ENCODE results near the gene RIMS1. TPM values are rescaled to one million over a fixed set of nuclear protein-coding genes. Genes with fewer than 3 reads are reported as not detected.
A peak's percentile ranks its signal among the peaks of the same experiment; 100 is the strongest.

RIMS1 gene
- total and polyA plus RNA-seq, 4 donors, result 0.14 to 5.7 (median 1.6) TPM

GRCh38 chr6:72410769-72411168 is 524.4 kb downstream of the RIMS1 start:
- Histone ChIP-seq H3K36me3 (ENCODE audit: control insufficient read depth in 4 of 4, insufficient read depth in 4 of 4, low read length in 4 of 4) (no peaks in the 10 kb centered on the region), H3K27me3 (ENCODE audit: control insufficient read depth in 3 of 3, insufficient read depth in 3 of 3, low read length in 2 of 3) (peaks cover 0 to 2% (median 0%) of the 10 kb centered on the region in 3 donors), H3K9me3 (ENCODE audit: control insufficient read depth in 4 of 4, insufficient read depth in 3 of 4, low read length in 3 of 4) (peaks cover 0 to 2% (median 0%) of the 10 kb centered on the region in 4 donors), H3K4me1 (ENCODE audit: control insufficient read depth in 5 of 5, insufficient read depth in 5 of 5, low read length in 5 of 5) (no peaks in the 10 kb centered on the region), H3K9ac (ENCODE audit: insufficient read depth in 1 of 2, low read length in 2 of 2) (no peak overlapping the region), H3K4me3 (no peak overlapping the region), H3K27ac (ENCODE audit: low read depth in 1 of 2, low read length in 1 of 2) (no peak overlapping the region)
- ATAC-seq (ENCODE audit: insufficient read depth, low FRiP score) (no peak), DNase-seq (no peak)
- TF ChIP-seq, protein P1, sequence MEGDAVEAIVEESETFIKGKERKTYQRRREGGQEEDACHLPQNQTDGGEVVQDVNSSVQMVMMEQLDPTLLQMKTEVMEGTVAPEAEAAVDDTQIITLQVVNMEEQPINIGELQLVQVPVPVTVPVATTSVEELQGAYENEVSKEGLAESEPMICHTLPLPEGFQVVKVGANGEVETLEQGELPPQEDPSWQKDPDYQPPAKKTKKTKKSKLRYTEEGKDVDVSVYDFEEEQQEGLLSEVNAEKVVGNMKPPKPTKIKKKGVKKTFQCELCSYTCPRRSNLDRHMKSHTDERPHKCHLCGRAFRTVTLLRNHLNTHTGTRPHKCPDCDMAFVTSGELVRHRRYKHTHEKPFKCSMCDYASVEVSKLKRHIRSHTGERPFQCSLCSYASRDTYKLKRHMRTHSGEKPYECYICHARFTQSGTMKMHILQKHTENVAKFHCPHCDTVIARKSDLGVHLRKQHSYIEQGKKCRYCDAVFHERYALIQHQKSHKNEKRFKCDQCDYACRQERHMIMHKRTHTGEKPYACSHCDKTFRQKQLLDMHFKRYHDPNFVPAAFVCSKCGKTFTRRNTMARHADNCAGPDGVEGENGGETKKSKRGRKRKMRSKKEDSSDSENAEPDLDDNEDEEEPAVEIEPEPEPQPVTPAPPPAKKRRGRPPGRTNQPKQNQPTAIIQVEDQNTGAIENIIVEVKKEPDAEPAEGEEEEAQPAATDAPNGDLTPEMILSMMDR (IDR thresholded peaks at IDR 0.05; ENCODE audit: control extremely low read depth, extremely low read depth), result no peak
- 74 to 75% methylated on average over 6 of the region's 6 CpGs for WGBS, 2 donors

DNA sequence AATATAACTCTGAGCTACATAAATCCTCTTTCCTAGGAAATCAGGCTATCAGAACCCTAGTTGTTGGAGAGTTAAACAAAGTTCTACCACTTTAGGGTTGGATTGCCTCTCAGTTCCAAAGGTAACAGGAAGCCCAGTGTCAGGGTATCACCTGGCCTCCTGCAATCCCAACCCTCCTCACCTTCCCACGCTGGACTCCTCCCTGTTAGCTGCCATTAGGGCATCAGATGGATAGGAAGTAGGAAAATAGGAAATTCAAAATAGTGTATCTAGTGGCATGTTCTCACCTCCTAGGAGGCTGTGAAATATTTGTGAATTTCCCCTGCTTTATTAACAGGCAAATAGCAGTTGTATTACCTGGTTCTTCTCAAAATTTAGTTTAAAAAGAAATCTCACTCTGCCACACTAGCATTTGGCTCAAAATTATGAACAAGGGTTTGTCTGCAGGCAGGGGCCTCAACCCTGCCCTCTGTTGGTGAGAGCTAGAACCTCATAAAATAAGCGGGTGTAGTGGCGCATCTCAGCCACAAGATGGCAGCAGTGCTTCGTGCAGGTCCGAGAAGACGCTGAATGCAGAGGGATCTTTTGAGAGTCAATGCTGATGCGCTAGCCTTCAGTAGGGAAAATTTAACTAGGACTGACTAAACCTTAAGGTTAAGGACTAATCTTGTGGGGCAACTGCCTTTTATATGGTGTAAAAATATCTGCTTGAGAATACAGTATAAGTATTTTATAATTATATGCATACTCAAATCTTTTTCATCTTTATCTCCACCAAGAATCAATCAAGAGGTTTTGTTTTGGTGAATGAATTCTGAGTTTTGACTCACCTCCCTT is 525.7 kb downstream of the RIMS1 start:
- peaks cover 0 to 3% (median 0%) of the 10 kb centered on the region in 3 donors for H3K27me3 ChIP-seq (ENCODE audit: control insufficient read depth in 3 of 3, insufficient read depth in 3 of 3, low read length in 2 of 3)
- TF ChIP-seq, protein P1 (IDR thresholded peaks at IDR 0.05; ENCODE audit: control extremely low read depth, extremely low read depth), result peak; percentile 100
- H3K4me3 ChIP-seq, result no peak overlapping the region
- peak; percentile 88 to 89 (median 89) for DNase-seq
- no peaks in the 10 kb centered on the region for H3K36me3 ChIP-seq (ENCODE audit: control insufficient read depth in 4 of 4, insufficient read depth in 4 of 4, low read length in 4 of 4)
- WGBS, 2 donors, result 6 to 10% methylated on average over 7 of the region's 7 CpGs
- ATAC-seq (ENCODE audit: insufficient read depth, low FRiP score), result peak; percentile 97
- H3K9ac ChIP-seq (ENCODE audit: insufficient read depth in 1 of 2, low read length in 2 of 2), result no peak overlapping the region
- H3K27ac ChIP-seq (ENCODE audit: low read depth in 1 of 2, low read length in 1 of 2), result no peak overlapping the region
- peaks cover 0 to 2% (median 0%) of the 10 kb centered on the region in 4 donors for H3K9me3 ChIP-seq (ENCODE audit: control insufficient read depth in 4 of 4, insufficient read depth in 3 of 4, low read length in 3 of 4)
- H3K4me1 ChIP-seq (ENCODE audit: control insufficient read depth in 5 of 5, insufficient read depth in 5 of 5, low read length in 5 of 5), result no peaks in the 10 kb centered on the region

DNA sequence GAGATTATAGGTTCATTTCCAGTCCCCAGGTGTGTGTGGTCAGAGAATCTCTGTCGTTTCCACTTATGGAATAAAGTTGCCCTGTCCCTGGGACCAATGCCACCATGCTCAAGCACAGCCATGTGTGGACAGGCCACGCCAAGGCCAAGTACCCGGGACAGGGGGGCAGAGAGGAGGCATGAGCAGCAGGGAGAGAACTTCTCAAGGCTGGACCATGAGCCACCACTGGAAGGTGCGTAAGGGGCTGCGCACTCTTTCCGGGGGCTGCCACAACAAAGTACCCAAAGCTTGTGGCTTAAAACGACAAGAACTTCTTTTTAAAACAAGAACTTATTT is 526.3 kb downstream of the RIMS1 start:
- TF ChIP-seq, protein P1 (IDR thresholded peaks at IDR 0.05; ENCODE audit: control extremely low read depth, extremely low read depth), result no peak
- Histone ChIP-seq H3K27ac (ENCODE audit: low read depth in 1 of 2, low read length in 1 of 2) (no peak overlapping the region), H3K9me3 (ENCODE audit: control insufficient read depth in 4 of 4, insufficient read depth in 3 of 4, low read length in 3 of 4) (peaks cover 0 to 2% (median 0%) of the 10 kb centered on the region in 4 donors), H3K27me3 (ENCODE audit: control insufficient read depth in 3 of 3, insufficient read depth in 3 of 3, low read length in 2 of 3) (peaks cover 0 to 3% (median 0%) of the 10 kb centered on the region in 3 donors), H3K9ac (ENCODE audit: insufficient read depth in 1 of 2, low read length in 2 of 2) (no peak overlapping the region), H3K4me3 (no peak overlapping the region), H3K36me3 (ENCODE audit: control insufficient read depth in 4 of 4, insufficient read depth in 4 of 4, low read length in 4 of 4) (no peaks in the 10 kb centered on the region), H3K4me1 (ENCODE audit: control insufficient read depth in 5 of 5, insufficient read depth in 5 of 5, low read length in 5 of 5) (no peaks in the 10 kb centered on the region)
- 86 to 89% methylated on average over 7 of the region's 7 CpGs for WGBS, 2 donors
- ATAC-seq (ENCODE audit: insufficient read depth, low FRiP score) (no peak), DNase-seq (no peak)
